NCI-H69 (cell line): ENCODE data around the gene LCOR.
A peak's percentile ranks its signal among the peaks of the same experiment; 100 is the strongest.

ENCODE experiments used
- DNase-seq: peaks from one replicate; lab custom pipeline; 2025; lab: John Stamatoyannopoulos, UW

The LCOR gene

GRCh38 chr10:96890172-96890513, 58.0 kb downstream of the LCOR start:
- DNase-seq, result no peak

GRCh38 chr10:96890580-96890979, 58.5 kb downstream of the LCOR start:
- DNase-seq, result no peak

- no peak for DNase-seq
Observed at GRCh38 chr10:96891840-96892239, 59.7 kb downstream of the LCOR start.

- DNase-seq, result no peak
Observed at GRCh38 chr10:96895662-96896424, 63.7 kb downstream of the LCOR start.

GRCh38 chr10:96896884-96897589, 64.9 kb downstream of the LCOR start:
- DNase-seq, result no peak

- DNase-seq, result no peak
Observed at GRCh38 chr10:96902117-96902516, 70.0 kb downstream of the LCOR start.

- DNase-seq, result no peak
Observed at GRCh38 chr10:96902731-96903358, 70.7 kb downstream of the LCOR start.

GRCh38 chr10:96904648-96905047, 72.5 kb downstream of the LCOR start:
- DNase-seq, result no peak

- no peak for DNase-seq
Observed at GRCh38 chr10:96906864-96907263, 74.8 kb downstream of the LCOR start.

- DNase-seq, result peak; percentile 28
Observed at GRCh38 chr10:96910488-96911395, 78.6 kb downstream of the LCOR start.

- DNase-seq, result peak; percentile 1
Observed at GRCh38 chr10:96912405-96912804, 80.3 kb downstream of the LCOR start.

- no peak for DNase-seq
Observed at GRCh38 chr10:96913906-96914305, 81.8 kb downstream of the LCOR start.

- DNase-seq, result no peak
Observed at GRCh38 chr10:96917628-96918027, 85.5 kb downstream of the LCOR start.

- DNase-seq, result no peak
Observed at GRCh38 chr10:96918214-96919002, 86.3 kb downstream of the LCOR start.

GRCh38 chr10:96919785-96920430, 87.8 kb downstream of the LCOR start:
- no peak for DNase-seq

GRCh38 chr10:96921655-96922054, 89.6 kb downstream of the LCOR start:
- no peak for DNase-seq

GRCh38 chr10:96922978-96923948, 91.2 kb downstream of the LCOR start:
- no peak for DNase-seq

GRCh38 chr10:96924861-96925260, 92.8 kb downstream of the LCOR start:
- no peak for DNase-seq

- no peak for DNase-seq
Observed at GRCh38 chr10:96930469-96930868, 98.4 kb downstream of the LCOR start.

GRCh38 chr10:96935148-96935547, 103.0 kb downstream of the LCOR start:
- DNase-seq, result no peak
